Measurements from ENCODE around the gene NACC2. TPM values are rescaled to one million over a fixed set of nuclear protein-coding genes. Genes with fewer than 3 reads are reported as not detected.

The NACC2 gene
- total and polyA plus RNA-seq, 2 donors from 2014 or later: 7.1 to 30.9 TPM

- no peak for TF ChIP-seq CTCF (IDR thresholded peaks at IDR 0.05; ENCODE audit: borderline replicate concordance, extremely low read depth, insufficient read depth)
- no peaks in the 10 kb centered on the region for H3K36me3 ChIP-seq (ENCODE audit: control insufficient read depth in 2 of 3, insufficient read depth in 3 of 3, low read length in 3 of 3)
- peaks cover 0 to 17% (median 4%) of the 10 kb centered on the region in 3 donors for H3K4me1 ChIP-seq (ENCODE audit: control insufficient read depth in 2 of 3, insufficient read depth in 2 of 3, low read depth in 1 of 3, low read length in 3 of 3)
- FAIRE-seq (no peak), DNase-seq (peak in 1 of 5 donors; percentile 48)
- intact Hi-C loops (cut with DNase I): no loop called here
- H3K9me3 ChIP-seq (ENCODE audit: control insufficient read depth in 2 of 3, insufficient read depth in 1 of 3, low read length in 3 of 3): no peaks in the 10 kb centered on the region
- H3K9ac ChIP-seq (ENCODE audit: low read length in 3 of 3): no peak overlapping the region
- no peak overlapping the region for H3K27ac ChIP-seq (ENCODE audit: low read depth in 2 of 2, low read length in 2 of 2)
- no peak overlapping the region for H3K4me3 ChIP-seq (ENCODE audit: low read length in 3 of 3)
- H3K27me3 ChIP-seq (ENCODE audit: control insufficient read depth, insufficient read depth, low read length): no peaks in the 10 kb centered on the region
Observed at GRCh38 chr9:136078498-136079011, 16.5 kb downstream of the NACC2 start.

- Histone ChIP-seq H3K9ac (ENCODE audit: low read length in 3 of 3) (no peak overlapping the region), H3K9me3 (ENCODE audit: control insufficient read depth in 2 of 3, insufficient read depth in 1 of 3, low read length in 3 of 3) (no peaks in the 10 kb centered on the region), H3K4me1 (ENCODE audit: control insufficient read depth in 2 of 3, insufficient read depth in 2 of 3, low read depth in 1 of 3, low read length in 3 of 3) (peaks cover 0 to 17% (median 4%) of the 10 kb centered on the region in 3 donors), H3K4me3 (ENCODE audit: low read length in 3 of 3) (no peak overlapping the region), H3K27me3 (ENCODE audit: control insufficient read depth, insufficient read depth, low read length) (no peaks in the 10 kb centered on the region), H3K27ac (ENCODE audit: low read depth in 2 of 2, low read length in 2 of 2) (no peak overlapping the region), H3K36me3 (ENCODE audit: control insufficient read depth in 2 of 3, insufficient read depth in 3 of 3, low read length in 3 of 3) (no peaks in the 10 kb centered on the region)
- intact Hi-C loops (cut with DNase I): no loop called here
- no peak for TF ChIP-seq CTCF (IDR thresholded peaks at IDR 0.05; ENCODE audit: borderline replicate concordance, extremely low read depth, insufficient read depth)
- peak in 1 of 5 donors; percentile 36 for DNase-seq
- FAIRE-seq: no peak
Observed at GRCh38 chr9:136078024-136078423, 17.1 kb downstream of the NACC2 start.

- intact Hi-C loops (cut with DNase I): no loop called here
- Histone ChIP-seq H3K9me3 (ENCODE audit: control insufficient read depth in 2 of 3, insufficient read depth in 1 of 3, low read length in 3 of 3) (no peaks in the 10 kb centered on the region), H3K9ac (ENCODE audit: low read length in 3 of 3) (no peak overlapping the region), H3K27ac (ENCODE audit: low read depth in 2 of 2, low read length in 2 of 2) (no peak overlapping the region), H3K4me3 (ENCODE audit: low read length in 3 of 3) (no peak overlapping the region), H3K27me3 (ENCODE audit: control insufficient read depth, insufficient read depth, low read length) (no peaks in the 10 kb centered on the region), H3K36me3 (ENCODE audit: control insufficient read depth in 2 of 3, insufficient read depth in 3 of 3, low read length in 3 of 3) (no peaks in the 10 kb centered on the region), H3K4me1 (ENCODE audit: control insufficient read depth in 2 of 3, insufficient read depth in 2 of 3, low read depth in 1 of 3, low read length in 3 of 3) (peaks cover 0 to 17% (median 4%) of the 10 kb centered on the region in 3 donors)
- no peak for FAIRE-seq
- no peak for TF ChIP-seq CTCF (IDR thresholded peaks at IDR 0.05; ENCODE audit: borderline replicate concordance, extremely low read depth, insufficient read depth)
- DNase-seq: peak in 1 of 5 donors; percentile 44
Observed at GRCh38 chr9:136077491-136077890, 17.6 kb downstream of the NACC2 start.

Measured in kidney (tissue), 14 donors.